Muscle layer of duodenum (tissue), 2 donors: ENCODE results near the gene KRTAP19-6.

Experiments
- H3K27ac ChIP-seq: one replicate; pipeline ENCODE4 v1.7.0; 2013; ENCODE audit warnings: mild to moderate bottlenecking, low read length
- H3K27me3 ChIP-seq: one replicate; pipeline ENCODE4 v1.7.0; 2013; ENCODE audit warnings: low read depth, mild to moderate bottlenecking, control low read depth, low read length
- H3K36me3 ChIP-seq, 2 donors: one replicate each; pipeline ENCODE4 v1.7.0; 2013; ENCODE audit warnings: low read length in 2 of 2, control low read depth in 1 of 2, mild to moderate bottlenecking in 1 of 2; ENCODE audit not compliant: insufficient read depth in 2 of 2, control insufficient read depth in 1 of 2
- H3K4me1 ChIP-seq, 2 donors: one replicate each; pipeline ENCODE4 v1.7.0; 2013; ENCODE audit warnings: low read length in 2 of 2, mild to moderate bottlenecking in 2 of 2, control low read depth in 1 of 2, moderate library complexity in 1 of 2; ENCODE audit not compliant: insufficient read depth in 2 of 2, control insufficient read depth in 1 of 2
- H3K4me3 ChIP-seq, 2 donors: one replicate each; pipeline ENCODE4 v1.7.0; 2013; ENCODE audit warnings: low read length in 2 of 2, low read depth in 1 of 2, mild to moderate bottlenecking in 1 of 2
- H3K9me3 ChIP-seq, 2 donors: one replicate each; pipeline ENCODE4 v1.7.0; 2013; ENCODE audit warnings: low read length in 2 of 2, control low read depth in 1 of 2, mild to moderate bottlenecking in 1 of 2; ENCODE audit not compliant: control insufficient read depth in 1 of 2
- donor health status: healthy.

KRTAP19-6 gene, protein sequence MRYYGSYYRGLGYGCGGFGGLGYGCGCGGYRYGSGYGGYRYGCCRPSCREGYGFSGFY

DNA sequence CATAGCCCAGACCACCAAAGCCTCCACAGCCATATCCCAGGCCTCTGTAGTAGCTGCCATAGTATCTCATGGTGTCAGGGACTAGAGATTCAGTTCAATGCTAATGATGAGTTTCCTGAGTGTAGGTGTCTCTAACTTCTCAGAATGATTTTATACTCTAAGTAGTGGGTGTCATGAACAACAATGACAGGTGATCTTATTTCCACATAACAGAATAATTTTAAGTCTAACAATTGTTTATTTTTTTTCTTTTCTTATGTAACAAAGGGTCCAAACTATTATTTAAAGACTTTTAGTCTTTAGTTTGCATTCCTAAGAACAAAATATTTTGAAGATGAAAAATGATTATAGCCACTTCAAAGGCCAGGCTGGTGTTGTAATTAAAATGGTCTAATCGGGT is at the start of gene KRTAP19-6:
Gene KRTAP19-6 (minus strand): TSS at position 101 of the 400 bp plus-strand sequence. CDS start 31 bp downstream, at position 70.
- Histone ChIP-seq H3K4me1 (no peaks in the 10 kb centered on the region), H3K36me3 (no peaks in the 10 kb centered on the region), H3K27ac (no peak within 1 kb of the TSS), H3K4me3 (no peak within 1 kb of the TSS), H3K9me3 (no peaks in the 10 kb centered on the region), H3K27me3 (no peaks in the 10 kb centered on the region)

DNA sequence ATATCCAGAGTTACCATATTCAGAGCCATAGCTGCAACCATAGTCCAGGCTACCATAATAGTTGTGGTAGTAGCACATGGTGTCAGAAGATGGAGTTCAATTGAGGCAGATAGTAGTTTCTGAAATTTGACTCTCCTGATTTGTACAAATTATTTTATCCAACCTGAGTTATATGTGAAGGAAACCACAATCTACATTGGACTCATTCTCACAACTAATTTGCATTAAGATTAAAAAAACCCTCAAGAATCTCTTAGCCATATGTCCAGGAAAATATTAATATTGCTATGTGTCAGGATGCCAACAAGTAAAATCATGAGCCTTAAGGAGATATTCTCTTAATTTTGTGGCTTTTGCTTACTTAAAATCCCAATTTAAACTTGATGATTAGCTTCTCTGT is 48.6 kb upstream of the KRTAP19-6 start, which contains the start of gene KRTAP22-2:
Gene KRTAP22-2 (minus strand): TSS at position 101 of the 400 bp plus-strand sequence.
- Histone ChIP-seq H3K27ac (no peak within 1 kb of the TSS), H3K9me3 (peaks cover 0 to 2% of the 10 kb centered on the region in 2 donors), H3K4me3 (no peak within 1 kb of the TSS), H3K27me3 (no peaks in the 10 kb centered on the region), H3K36me3 (no peaks in the 10 kb centered on the region), H3K4me1 (no peaks in the 10 kb centered on the region)

DNA sequence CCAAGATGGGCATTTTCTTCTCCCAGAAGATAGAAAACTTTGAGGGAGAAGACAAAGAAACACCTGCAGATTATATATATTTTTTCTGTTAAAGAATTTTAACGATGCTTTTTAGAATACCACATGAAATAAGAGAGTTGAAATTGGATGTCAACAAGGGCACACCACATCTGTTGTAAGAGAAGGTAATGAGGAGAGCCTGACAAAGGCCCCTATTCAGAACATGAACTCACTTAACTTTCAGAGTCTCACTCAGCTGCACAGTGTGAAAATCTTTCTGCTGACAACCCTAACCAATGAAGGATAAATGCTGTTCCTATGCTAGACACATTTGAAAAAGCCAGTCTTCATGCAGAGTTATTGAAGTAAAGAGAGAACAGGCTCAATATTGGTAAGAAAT is 41.2 kb upstream of the KRTAP19-6 start:
- Histone ChIP-seq H3K27ac (no peak overlapping the region), H3K4me3 (no peak overlapping the region), H3K4me1 (no peaks in the 10 kb centered on the region), H3K9me3 (no peaks in the 10 kb centered on the region), H3K36me3 (no peaks in the 10 kb centered on the region), H3K27me3 (no peaks in the 10 kb centered on the region)

DNA sequence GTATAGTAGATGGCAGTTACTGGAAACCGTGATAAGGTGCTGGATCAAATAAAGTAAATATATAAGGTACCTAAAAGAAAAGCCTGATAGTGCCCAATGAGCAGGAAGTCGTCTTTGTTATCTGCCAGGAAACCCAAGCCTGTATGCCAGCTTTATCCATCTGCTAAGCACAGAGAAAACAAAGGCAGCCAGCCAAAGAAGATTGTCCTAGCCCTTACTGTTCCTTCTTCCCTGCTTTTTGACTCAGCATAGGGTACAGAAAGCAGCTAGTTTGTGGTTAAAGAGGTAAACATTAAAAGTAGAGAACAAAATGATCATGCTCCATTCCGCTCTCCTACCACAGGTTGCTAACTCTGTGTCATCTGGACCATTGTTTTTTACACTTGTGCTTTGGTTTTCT is 38.5 kb upstream of the KRTAP19-6 start:
- no peaks in the 10 kb centered on the region for H3K36me3 ChIP-seq
- H3K4me3 ChIP-seq, result no peak overlapping the region
- no peaks in the 10 kb centered on the region for H3K27me3 ChIP-seq
- H3K27ac ChIP-seq, result no peak overlapping the region
- no peaks in the 10 kb centered on the region for H3K4me1 ChIP-seq
- no peaks in the 10 kb centered on the region for H3K9me3 ChIP-seq

DNA sequence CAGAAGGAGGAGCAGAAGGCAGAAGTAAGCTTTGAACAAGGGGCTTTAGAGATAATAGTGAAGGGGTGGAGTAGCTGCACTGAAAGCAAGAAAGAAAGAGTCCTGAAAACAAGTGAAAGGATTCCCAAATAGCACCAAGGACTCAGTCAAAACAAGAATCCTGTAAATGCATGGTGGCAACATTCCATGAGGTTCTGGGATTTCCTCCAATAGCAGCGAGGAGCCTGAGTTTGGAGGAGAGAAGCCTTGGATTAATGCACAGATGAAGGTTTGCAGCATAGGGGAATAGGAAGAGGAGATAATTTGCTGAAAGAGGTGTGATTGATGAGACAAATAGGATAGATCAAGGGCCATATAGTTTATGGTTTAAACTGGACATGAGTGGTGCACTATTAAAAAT is 37.7 kb upstream of the KRTAP19-6 start:
- Histone ChIP-seq H3K4me1 (no peaks in the 10 kb centered on the region), H3K4me3 (no peak overlapping the region), H3K27ac (no peak overlapping the region), H3K9me3 (no peaks in the 10 kb centered on the region), H3K36me3 (no peaks in the 10 kb centered on the region), H3K27me3 (no peaks in the 10 kb centered on the region)

DNA sequence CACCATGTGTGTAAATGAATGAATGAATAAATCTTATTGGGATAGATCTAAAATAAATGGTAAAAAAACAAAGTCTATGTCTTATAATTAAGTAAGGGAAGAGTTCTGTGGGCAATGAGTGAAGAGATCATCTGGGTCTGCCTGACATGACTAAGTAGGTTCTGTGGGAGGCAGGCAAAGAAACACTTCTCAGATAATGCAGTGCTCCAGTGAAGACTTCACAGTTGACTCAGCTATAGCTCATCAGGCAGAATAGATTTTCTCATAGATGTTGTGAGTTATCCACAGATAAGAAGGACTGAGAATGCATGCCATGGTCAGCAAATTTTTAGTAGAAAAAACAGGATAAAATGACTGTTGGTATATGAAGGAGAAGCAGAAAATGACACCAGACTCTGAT is 36.1 kb upstream of the KRTAP19-6 start:
- no peak overlapping the region for H3K4me3 ChIP-seq
- H3K9me3 ChIP-seq, result no peaks in the 10 kb centered on the region
- H3K4me1 ChIP-seq, result no peaks in the 10 kb centered on the region
- no peak overlapping the region for H3K27ac ChIP-seq
- H3K27me3 ChIP-seq, result no peaks in the 10 kb centered on the region
- no peaks in the 10 kb centered on the region for H3K36me3 ChIP-seq

DNA sequence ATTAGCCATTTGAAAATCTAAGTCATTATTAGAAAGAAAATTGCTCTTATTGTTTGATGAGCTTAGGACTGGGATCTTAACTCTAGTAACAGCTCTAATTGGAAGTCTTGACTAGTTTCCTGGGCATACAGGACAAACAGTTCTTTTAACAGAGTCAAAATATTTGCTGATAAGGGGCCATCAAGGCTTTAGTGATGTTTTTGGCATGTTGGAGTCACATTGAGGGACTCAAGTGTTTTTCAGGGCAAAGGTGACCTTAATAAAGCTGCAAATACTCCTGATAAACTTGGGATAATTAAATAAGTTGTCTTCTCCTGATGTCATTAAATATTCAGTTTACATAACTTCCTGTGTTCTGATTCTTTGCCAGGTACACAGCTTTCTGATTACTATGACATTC is 26.0 kb upstream of the KRTAP19-6 start:
- Histone ChIP-seq H3K9me3 (no peaks in the 10 kb centered on the region), H3K27me3 (no peaks in the 10 kb centered on the region), H3K36me3 (no peaks in the 10 kb centered on the region), H3K27ac (no peak overlapping the region), H3K4me1 (no peaks in the 10 kb centered on the region), H3K4me3 (no peak overlapping the region)

DNA sequence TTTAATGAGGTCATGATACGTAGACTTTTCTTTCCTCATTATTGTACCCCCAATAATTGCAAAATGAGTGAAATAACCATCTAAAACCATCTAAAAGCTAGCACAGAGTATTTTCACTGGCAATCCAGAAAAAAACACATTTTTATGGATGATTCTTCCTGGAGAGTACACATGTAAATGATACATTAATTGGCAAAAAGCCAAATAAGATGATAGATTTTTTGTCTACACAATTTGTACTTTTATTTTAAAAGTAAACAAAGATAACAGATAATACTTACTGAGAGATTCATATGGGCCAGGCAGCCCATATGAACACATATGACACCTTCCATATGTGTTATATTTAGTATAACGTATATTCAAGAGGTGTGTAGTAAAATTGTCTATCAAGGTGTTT is 22.0 kb upstream of the KRTAP19-6 start:
- no peaks in the 10 kb centered on the region for H3K4me1 ChIP-seq
- H3K27ac ChIP-seq, result no peak overlapping the region
- no peaks in the 10 kb centered on the region for H3K36me3 ChIP-seq
- no peaks in the 10 kb centered on the region for H3K9me3 ChIP-seq
- H3K27me3 ChIP-seq, result no peaks in the 10 kb centered on the region
- no peak overlapping the region for H3K4me3 ChIP-seq

DNA sequence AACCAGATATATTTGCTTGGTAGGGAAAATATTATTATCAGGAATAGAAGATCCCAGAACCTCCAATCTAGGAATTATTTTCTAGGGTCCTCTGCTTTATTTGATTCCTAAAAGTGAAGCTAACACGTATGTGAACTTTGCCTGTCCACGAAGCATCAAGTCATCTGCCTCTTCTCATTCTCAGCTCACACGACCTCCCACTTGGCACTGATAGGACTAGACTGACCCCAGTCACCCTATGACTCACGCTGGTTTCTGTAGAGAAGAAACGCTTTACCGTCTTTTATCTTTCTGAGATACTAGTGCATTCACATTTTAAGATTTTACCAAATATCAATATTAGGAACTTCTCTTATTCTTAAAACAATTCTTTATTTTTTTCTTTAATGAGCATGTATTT is 21.4 kb upstream of the KRTAP19-6 start:
- no peaks in the 10 kb centered on the region for H3K36me3 ChIP-seq
- H3K4me3 ChIP-seq, result no peak overlapping the region
- no peaks in the 10 kb centered on the region for H3K4me1 ChIP-seq
- no peaks in the 10 kb centered on the region for H3K9me3 ChIP-seq
- no peaks in the 10 kb centered on the region for H3K27me3 ChIP-seq
- no peak overlapping the region for H3K27ac ChIP-seq

DNA sequence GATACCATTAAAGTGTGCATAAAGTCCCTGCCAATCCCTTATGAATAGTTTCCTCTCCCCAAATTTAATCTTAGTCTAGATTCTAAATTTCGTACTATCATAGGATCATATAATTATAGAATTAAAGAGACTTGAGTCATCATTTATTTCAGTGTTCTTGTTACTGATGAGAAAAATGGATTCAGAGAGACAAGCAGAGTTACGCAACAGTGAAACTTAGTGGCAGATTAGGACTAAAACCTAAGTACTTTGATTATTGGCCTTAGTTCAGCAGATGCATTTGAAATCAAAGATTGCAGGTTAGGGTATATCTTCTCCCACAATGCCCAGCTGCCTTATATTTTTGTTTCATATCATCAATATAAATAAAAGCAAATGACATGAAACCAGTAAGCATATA is 20.3 kb upstream of the KRTAP19-6 start:
- Histone ChIP-seq H3K27ac (no peak overlapping the region), H3K4me3 (no peak overlapping the region), H3K9me3 (no peaks in the 10 kb centered on the region), H3K36me3 (no peaks in the 10 kb centered on the region), H3K27me3 (no peaks in the 10 kb centered on the region), H3K4me1 (no peaks in the 10 kb centered on the region)

DNA sequence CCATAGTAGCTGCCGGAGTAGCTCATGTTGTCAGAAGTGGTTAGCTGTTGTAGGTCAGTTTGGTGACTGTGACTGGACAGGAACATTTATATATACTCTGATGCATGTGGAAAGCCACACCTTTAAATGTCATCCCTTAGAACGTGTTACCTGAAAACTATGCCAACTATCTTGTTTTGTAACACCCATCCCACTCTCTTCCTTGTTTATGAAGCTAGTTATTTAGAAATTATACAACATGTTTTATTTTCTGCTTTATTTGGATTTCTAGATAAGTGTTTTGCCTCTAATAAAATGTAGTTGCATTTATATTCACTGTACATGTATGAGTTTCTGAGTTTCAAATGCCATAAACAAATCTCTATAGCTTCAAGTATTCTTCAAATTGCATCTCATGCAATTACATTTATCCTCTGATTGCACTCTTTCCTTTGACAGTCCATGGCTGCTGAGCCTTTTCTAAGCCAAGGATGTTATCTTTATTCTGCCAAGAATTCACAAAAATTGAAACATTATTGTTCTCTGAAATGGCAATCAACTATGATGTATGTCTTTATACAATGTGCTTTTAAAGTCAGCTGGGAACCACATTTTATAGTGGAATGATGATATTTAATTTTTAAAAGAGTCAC is 19.7 kb upstream of the KRTAP19-6 start, which contains the start of gene KRTAP19-7:
Gene KRTAP19-7 (minus strand): TSS at position 51 of the 632 bp plus-strand sequence. CDS start 25 bp downstream, at position 26.
- Histone ChIP-seq H3K27me3 (no peaks in the 10 kb centered on the region), H3K4me1 (no peaks in the 10 kb centered on the region), H3K27ac (no peak within 1 kb of the TSS), H3K9me3 (no peaks in the 10 kb centered on the region), H3K36me3 (no peaks in the 10 kb centered on the region), H3K4me3 (no peak within 1 kb of the TSS)

DNA sequence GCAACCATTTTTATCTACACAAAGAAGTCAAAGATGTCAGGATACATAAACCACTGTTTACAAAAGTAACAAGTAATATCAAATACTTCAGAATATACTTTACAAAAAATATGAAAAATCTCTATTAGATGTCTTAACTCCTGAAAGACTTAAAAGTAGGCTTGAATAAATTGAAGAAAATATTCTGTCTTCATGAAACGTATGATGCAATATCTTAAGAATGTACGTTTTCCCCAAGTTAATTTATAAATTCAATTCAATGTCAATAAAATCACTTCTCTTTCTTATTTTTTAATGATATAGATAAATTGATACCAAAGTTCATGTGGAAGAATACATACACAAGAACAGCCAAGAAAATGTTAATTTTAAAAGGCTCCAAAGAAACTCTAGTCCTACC is 13.4 kb upstream of the KRTAP19-6 start:
- H3K36me3 ChIP-seq, result no peaks in the 10 kb centered on the region
- no peaks in the 10 kb centered on the region for H3K27me3 ChIP-seq
- no peak overlapping the region for H3K27ac ChIP-seq
- peaks cover 0 to 4% of the 10 kb centered on the region in 2 donors for H3K9me3 ChIP-seq
- H3K4me3 ChIP-seq, result no peak overlapping the region
- H3K4me1 ChIP-seq, result no peaks in the 10 kb centered on the region
